GM19025 (cell line): ENCODE measurements around the gene DDX28.

Source experiments
- ATAC-seq: cut with Tn5 transposase; IDR thresholded peaks from one replicate; pipeline ENCODE4 v1.9.1; 2021; ENCODE audit warnings: mild to moderate bottlenecking, low read depth, moderate library complexity; ENCODE audit not compliant: unreplicated experiment

Gene DDX28, protein sequence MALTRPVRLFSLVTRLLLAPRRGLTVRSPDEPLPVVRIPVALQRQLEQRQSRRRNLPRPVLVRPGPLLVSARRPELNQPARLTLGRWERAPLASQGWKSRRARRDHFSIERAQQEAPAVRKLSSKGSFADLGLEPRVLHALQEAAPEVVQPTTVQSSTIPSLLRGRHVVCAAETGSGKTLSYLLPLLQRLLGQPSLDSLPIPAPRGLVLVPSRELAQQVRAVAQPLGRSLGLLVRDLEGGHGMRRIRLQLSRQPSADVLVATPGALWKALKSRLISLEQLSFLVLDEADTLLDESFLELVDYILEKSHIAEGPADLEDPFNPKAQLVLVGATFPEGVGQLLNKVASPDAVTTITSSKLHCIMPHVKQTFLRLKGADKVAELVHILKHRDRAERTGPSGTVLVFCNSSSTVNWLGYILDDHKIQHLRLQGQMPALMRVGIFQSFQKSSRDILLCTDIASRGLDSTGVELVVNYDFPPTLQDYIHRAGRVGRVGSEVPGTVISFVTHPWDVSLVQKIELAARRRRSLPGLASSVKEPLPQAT

DNA sequence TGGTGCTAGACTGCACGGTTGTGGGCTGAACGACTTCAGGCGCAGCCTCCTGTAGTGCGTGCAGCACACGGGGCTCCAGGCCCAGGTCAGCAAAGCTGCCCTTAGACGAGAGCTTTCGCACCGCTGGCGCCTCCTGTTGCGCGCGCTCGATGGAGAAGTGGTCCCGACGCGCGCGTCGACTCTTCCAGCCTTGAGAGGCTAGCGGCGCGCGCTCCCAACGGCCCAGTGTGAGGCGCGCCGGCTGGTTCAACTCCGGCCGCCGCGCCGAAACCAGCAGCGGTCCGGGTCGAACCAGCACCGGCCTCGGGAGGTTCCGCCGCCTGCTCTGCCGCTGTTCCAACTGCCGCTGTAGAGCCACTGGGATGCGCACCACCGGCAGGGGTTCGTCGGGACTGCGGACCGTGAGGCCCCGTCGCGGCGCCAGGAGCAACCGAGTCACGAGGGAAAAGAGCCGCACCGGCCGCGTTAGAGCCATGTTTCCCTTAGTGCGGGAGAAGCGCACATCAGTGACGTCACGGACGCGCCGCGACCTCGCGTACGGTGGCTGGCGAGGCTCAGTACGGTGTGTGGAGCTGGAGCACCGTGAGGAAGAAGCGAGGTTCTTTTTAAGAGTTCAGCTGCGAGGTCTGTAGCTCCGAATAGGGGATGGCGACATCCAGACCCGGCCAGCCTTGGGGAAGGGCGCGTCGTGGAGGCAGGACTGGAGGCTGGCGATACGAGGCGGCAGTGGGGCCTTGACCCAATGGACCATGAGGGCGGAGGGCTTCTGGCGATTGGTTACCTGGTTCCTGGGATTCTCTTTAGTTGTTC is at the start of gene DDX28, which contains the start of gene DUS2:
Gene DDX28, minus strand, starts transcription at position 505 of the 810 bp plus-strand sequence. Its CDS starts 30 bp downstream, at position 475.
Gene DUS2, plus strand, starts transcription at position 557 of the 810 bp plus-strand sequence. CDS start 14,740 bp downstream, outside the sequence.
- ATAC-seq: peak; percentile 64

DNA sequence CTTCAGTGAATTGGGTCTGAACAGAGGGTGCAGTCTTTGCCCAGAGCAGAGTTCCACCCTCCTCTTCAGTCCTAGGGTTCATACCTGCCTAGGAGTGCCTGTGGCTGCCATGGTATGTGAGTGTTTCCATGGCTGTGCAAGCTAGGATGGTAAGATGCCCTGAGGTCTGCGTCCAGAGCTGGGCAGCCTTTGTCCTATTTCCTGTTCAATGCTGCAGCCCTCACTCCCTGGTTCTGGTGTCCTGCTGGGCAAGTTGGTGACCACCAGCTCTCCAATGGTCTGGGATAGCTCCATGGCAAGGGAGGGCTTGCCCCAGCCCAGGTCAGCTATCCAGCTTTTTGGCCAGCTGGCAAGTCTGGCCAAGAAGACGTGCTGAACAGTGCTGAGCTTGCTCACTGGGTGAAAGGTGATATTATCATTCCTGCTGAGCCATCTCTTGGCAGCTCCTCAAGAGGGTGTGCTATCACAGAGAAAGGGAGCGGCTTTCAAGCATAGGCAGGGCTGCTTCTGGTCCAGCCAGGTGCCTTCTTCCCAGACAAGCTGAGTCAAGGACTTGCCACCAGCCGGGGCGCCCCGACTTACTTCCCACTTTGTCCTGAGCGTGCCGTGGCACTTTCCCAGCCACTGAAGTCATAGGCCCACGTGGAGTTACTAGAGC is 49.1 kb upstream of the DDX28 start:
- no peak for ATAC-seq

DNA sequence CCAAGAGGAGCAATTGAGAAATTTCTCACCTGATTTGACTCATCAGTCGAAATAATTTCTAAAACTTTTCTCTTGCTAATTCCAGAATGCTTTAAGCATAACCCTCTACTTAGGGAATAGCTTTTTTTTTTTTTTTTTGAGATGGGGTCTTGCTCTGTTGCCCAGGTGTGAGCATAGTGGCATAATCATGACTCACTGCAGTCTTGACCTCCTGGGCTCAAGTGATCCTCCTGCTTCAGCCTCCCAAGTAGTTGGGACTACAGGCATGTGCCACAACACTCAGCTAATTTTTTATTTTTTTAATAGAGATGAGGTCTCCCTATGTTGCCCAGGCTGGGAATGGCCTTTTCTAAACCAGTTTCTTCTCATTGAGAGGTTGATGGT is 48.5 kb upstream of the DDX28 start:
- no peak for ATAC-seq

DNA sequence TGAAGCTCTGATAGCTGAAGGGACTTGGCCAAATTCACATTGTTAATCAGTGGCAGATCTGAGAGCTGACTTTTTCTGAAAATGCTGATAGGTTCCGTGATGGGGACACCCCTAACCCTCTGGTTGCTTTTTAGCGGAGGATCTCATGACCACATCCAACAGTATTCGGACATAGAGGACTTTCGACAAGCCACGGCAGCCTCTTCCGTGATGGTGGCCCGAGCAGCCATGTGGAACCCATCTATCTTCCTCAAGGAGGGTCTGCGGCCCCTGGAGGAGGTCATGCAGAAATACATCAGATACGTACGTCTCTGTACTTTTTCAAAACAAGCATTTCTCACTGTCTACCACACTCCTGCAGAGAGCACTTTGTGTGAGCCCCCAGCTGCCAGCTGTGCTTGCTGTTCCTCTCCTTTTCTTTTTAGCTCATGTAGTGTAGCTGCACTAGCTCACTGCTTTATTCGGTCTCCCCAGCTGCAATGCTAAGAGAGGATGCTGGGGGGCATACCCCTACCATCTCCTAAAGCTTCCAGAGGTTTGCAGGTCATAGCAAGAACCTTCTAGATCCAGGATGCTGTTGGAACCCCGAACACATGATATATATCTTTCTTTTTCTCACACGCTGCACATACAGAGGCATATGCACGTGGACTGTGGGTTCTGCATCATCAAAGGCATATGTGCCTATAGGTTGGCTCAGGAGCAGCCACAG is 47.9 kb upstream of the DDX28 start:
- ATAC-seq: no peak

DNA sequence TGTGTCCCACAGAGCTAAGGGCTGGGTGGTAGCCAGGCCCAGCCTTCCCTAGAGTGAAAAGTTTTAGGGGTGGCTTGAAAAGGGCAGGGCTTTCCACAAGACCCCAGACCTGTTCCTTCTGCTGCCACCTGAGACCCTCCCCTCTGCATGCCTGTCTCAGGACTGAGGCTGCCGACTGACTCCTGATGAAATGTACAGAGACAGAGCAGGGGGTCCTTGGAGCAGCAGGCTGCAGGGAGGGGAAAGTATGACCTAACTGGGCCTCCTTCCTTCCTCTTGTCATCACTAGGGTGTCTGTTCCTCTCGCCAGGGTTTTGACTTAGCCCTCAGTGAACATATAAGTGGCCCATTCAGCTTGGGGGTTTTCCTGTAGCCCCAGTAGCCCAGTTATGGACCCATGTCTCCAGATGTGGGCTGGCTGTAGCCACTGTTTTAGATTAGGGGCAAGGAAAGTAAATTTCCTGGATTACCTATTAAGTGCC is 47.3 kb upstream of the DDX28 start:
- ATAC-seq: no peak

DNA sequence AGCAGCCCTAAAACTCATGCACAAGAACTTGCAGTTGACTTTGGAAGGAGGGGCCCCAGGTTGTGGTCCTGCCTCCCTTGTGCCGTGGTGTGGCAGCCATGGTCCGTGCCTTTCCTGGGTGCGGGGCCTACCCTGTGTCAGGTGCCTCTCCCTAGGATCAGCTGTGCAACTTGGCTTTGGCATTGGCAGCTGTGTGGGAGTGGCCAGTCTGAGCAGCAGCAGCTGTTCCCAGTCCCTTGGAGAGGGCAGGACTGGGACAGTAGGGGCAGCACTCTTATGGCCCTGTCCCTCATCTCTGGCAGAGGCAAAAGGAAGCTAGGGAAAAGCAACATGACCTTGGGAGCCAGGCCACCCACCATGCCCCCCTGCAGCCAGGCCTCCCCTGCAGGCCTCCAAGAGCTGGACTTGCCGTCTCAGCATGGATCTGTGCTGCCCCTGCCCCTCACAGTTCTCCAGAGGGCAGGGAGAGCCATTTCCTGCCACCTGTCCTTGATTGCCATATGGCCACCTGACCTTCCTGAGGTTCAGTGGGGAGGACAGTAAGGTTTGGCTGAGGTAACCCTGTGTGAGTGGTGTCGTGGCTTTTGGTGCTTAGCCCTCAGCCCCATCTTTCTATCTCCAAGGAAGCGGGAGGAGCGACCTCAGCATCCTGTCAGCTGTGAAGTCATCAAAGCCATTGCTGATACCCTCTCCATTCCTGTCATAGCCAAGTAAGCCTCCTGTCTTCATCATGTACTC is 46.6 kb upstream of the DDX28 start:
- no peak for ATAC-seq

DNA sequence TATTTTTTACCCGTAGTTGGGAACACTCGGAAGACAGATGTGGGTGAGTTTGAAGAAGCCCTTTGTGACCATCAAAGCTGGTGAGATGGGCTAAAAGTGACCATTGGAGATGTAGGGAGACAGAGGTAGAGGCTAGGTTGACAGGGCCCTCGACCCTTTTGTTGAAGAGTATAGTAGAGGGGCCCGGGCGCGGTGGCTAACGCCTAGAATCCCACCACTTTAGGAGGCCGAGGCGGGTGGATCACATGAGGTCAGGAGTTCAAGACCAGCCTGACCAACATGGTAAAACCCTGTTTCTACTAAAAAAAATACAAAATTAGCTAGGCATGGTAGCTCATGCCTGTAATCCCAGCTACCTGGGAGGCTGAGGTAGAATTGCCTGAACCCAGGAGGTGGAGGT is 45.9 kb upstream of the DDX28 start:
- no peak for ATAC-seq

DNA sequence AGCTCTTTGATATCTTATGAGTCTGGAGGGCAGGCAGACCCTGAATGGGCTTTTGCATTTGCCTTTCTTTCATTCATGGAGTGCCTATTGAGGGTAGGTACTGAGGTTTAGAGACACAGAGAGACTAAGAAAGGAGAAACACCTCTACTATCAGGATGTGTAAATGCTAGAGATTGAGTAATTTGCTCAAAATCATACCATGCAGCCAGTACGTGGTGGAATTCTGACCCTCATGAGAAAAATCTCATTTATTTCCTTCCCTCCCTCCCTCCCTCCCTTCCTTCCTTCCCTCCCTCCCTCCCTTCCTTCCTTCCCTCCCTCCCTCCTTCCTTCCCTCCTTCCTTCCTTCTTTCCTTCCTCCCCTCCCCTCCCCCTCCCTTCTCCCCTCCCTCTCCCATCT is 43.7 kb upstream of the DDX28 start:
- no peak for ATAC-seq

DNA sequence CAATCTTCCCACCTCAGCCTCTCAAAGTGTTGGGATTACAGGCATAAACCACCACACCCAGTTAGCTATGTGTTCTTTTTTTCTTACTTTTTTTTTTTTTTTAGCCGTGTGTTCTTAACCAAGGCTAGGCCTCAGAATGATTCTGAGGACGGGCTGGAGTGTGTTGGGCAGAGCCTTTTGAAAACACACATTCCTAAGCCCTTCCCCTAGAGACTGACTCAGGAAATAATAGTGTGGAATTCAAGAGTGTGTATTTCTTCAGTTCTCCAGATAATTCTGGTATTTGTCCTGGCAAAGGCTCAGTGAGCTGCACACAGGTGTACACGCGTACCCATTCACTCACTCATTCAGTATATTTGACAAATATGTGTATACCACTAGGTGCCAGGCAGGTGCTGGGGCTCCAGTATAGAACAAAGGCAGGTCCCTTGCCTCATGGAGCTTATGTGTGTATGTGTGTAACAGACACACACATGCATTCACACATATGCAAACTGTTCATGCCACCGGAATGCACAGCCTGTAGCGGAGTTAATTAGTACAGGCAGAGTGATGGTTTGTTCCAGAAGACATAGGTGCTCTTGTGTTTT is 42.8 kb upstream of the DDX28 start:
- ATAC-seq: no peak

DNA sequence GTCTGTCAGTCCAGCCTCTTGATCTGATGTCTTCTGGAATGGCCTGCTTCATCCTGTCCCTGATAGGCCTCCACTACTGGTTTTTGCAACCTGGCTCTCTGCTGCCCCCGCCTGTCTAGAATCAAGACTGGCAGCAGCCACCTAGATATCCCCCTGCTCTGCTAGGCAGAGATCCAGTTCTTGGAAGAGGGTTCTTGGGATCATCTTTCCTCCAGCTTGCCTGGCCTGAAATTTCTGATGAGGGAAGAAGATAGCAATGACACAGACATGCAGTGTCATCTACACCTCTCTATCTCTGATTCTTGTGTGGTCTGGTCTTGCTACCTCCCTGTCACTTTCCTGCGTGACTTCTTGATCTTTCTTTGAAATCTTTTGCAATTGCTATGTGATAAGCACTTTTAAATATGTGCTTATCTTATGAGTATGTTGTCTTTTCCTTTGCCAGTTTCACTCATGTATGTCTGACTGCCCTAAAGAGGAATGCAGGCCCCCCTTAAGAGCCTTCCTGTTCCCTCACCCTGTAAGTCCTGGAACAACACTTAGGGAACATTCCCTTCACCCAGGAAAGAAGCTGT is 41.8 kb upstream of the DDX28 start:
- no peak for ATAC-seq

DNA sequence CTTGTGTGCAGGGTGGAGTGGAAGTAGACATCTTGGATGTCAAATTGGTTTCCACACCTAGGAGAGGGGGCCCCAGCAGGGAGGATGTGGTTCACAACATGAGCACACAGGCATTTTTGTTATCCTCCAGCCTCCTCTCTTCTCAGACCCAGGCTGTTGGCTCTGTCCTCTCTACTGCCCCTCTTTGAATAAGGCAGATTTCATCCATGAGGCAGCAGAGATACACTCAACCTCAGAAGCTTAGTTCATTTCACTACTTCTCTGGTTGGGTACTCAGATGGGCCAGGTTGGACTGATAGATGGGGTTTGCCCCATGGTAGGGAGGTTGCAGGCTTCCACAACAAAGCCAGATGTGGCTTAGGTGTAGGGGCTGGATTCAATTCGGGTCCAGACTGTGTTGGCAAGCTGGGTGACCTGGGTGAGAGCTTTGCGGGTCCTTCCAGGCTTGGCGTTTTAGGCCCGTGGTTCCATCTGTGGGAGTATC is 39.9 kb upstream of the DDX28 start:
- no peak for ATAC-seq

DNA sequence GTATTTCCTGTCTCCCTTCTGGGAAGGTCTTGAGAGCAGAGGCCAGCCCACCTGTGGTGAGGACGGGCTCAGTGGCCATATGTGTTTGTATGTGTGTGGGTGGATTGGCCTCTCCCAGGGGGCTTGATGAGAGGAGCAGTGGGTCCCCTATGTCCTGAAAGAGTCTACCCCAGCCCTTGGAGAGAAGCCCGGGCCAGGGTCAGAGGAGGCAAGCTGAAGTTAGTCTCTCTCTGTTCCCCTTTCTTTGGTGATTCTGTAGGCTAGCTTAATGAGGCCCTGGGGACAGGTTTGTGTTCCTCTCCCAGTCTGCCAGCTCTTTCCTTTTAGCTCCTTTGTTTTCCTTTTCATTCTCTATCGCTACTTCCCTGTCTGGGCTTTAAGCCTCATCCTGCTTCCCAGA is 38.4 kb upstream of the DDX28 start:
- ATAC-seq: no peak

DNA sequence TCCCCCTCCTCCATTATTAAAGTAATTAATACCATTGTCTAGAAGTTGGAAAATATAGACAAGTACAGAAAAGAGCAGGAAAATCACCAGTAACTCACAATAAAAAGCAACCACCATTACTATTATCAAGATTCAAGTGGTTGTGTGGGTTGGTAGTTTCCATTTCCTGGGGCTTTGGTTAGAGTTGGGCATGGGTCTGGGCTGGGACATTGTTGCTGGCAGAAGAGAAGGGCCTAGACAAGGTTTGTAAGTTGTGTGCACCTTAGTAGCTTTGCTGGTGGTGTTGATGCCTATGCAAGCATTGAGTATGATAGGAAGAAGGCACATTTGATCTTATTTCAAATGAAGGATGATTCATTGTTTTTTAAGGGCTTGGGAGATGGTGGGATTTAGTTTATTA is 36.8 kb upstream of the DDX28 start:
- ATAC-seq: no peak

DNA sequence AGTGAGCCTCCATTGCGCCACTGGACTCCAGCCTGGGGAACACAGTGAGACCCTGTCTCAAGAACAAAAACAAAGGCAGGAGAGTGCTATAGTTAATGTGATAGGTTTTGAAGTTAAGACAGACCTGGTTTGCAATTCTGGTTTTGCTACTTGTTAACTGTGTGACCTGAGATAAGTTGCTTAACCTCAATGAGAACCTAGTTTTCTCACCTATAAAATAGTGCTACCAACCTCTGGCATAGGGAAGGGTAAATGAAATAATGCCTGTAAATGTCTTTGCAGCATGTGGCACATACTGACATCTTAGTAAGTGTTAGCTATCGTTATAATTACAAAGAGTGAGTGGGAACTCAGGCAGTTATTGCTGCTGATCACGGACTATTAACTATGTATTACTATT is 32.4 kb upstream of the DDX28 start:
- no peak for ATAC-seq

DNA sequence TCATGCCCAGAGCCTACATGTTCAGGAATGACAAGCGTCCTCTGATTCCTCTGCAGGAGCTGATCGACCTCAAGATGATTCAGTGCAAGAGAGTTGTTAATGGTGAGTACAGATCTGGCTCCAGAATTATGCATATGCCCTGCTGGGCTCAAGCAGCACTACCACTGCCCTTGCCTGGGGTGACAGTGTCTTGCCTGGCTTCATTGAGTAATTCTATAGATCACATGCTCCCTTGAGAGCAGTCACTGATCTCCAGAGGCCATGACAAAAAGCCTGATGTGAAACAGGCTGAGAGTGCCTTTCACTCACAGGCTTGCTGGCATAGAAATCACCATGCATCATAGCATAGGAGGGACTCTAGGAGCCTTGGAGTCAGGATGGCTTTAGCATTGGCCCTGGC is 26.4 kb upstream of the DDX28 start:
- no peak for ATAC-seq

DNA sequence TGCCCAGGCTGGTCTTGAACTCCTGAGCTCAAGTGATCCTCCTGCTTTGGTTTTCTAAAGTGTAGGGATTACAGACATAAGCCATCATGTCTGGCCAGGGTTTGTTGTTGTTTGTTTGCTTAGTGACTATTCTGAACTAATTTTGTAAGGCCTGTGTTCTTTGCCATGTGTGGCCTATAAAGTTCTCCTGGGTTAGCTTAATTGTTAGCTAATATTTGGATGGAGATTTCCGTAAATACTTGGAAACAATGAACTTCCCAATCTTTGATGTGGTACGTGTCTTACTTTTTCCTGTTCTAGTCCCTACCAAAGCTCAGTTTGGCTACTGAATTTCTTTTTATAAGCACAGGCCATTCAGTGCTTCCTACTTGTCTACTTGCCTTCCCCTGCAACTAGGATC is 25.0 kb upstream of the DDX28 start:
- ATAC-seq: no peak

DNA sequence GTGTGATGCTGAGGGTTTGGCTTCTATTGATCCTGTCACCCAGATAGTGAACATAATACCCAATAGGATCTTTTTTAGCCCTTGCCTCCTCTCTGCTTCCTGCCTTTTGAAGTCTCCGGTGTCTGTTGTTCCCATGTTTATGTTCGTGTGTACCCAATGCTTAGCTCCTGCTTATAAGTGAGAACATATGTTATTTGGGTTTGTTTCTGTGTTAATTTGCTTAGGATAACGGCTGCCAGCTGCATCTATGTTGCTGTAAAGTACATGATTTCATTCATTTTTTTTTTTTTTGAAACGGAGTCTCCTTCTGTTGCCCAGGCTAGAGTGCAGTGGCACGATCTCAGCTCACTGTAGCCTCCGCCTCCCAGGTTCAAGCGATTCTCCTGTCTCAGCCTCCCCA is 23.1 kb upstream of the DDX28 start:
- no peak for ATAC-seq

DNA sequence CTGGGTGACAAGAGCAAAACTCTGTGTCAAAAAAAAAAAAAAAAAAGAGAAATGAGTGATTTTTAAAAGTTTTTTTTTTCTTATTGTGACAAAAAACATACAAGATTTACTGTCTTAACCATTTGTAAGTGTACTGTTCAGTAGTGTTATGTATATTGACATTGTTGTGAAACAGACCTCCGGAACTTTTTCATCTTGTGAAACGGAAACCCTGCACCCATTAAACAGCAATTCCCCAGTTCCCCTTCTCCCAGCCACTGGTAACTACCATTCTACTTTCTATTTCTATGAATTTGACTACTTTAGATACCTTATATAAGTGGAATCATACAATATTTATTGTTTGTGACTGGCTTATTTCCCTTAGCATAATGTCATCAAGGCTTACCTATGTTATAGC is 18.8 kb upstream of the DDX28 start:
- ATAC-seq: no peak
